Heart left ventricle (tissue), 13 donors: ENCODE measurements around the gene ZNF185.

Experiments used
- CTCF ChIP-seq, 12 donors: fragments of 200-600 bp; sonication (generic) in 4 of 12; IDR thresholded peaks; one replicate each; pipeline versions ENCODE4 v1.5.0 to v1.8.0; 2018 to 2022; ENCODE audit warnings: antibody characterized with exemption in 12 of 12, mild to moderate bottlenecking in 5 of 12
- POLR2A ChIP-seq, 2 donors: fragments of 450-650 bp; IDR thresholded peaks; one replicate each; pipeline ENCODE4 v1.6.1; 2017; ENCODE audit warnings: antibody characterized with exemption in 2 of 2, mild to moderate bottlenecking in 2 of 2, moderate library complexity in 2 of 2
- donor health status: ischemic (EF 13 %, LVEDD 7.1; RV severe dilation, severe dysfunction).
- donor health status: DM: no; HTN: yes; CAD: no.
- donor health status: DM: no; HTN: no; CAD: no.
- donor health status: ischemic (EF 25% LVEDD 6.9; RV normal size, moderate dysfunction).
- donor health status: ischemic (EF 25% LVEDD 5.7; RV mildly dilated, moderate dysfunction).
- donor health status: ischemic (EF 35%, LVEDD 5.7; RV mildly dilated, moderate dysfunction).
- donor health status: nonischemic (EF 11% LVEDD 7.7; RV severe dilation, severe dysfunction).
- donor health status: DM: yes; HTN: yes; CAD: no.
- donor health status: PGD.
- donor health status: ischemic (EF 29% LVEDD 5.4; RV normal size, mild dysfunction).
- donor health status: nonischemic (EF 23%, LVEDD 6.1; RV moderate dilation, normal function).

- TF ChIP-seq CTCF (IDR thresholded peaks at IDR 0.05) = peak; percentile 63 to 87 (median 80)
- TF ChIP-seq POLR2A (IDR thresholded peaks at IDR 0.05) = peak in 1 of 2 donors; percentile 51
These were observed 43.6 kb downstream of the ZNF185 start for GRCh38 chrX:152941328-152942076.
